ENCODE measurements around the gene PPP1R14D. TPM values are rescaled to one million over a fixed set of nuclear protein-coding genes. Genes with fewer than 3 reads are reported as not detected.

Gene PPP1R14D
- total and polyA plus RNA-seq, 2 experiments from 2014 or later: not detected

GRCh38 chr15:40838756-40839155 is 10.2 kb upstream of the PPP1R14D start:
- no peak for TF ChIP-seq STAT1 (IDR thresholded peaks at IDR 0.05; ENCODE audit: unreplicated experiment)
- Histone ChIP-seq H2AFZ (no peak overlapping the region), H3K4me2 (no peak overlapping the region), H3K36me3 (ENCODE audit: insufficient read depth) (no peaks in the 10 kb centered on the region), H3K79me2 (replicated peaks; ENCODE audit: insufficient read depth) (0 out of 2 replicates have a peak, but pooled peaks cover 3% of the 10 kb centered on the region), H3K4me1 (ENCODE audit: insufficient read depth) (peaks cover 5% of the 10 kb centered on the region; the same call in 1 of the 2 replicates), H3K4me3 (no peak overlapping the region), H4K20me1 (replicated peaks; ENCODE audit: insufficient read depth) (no peaks in the 10 kb centered on the region), H3K27me3 (ENCODE audit: insufficient read depth) (0 out of 2 replicates have a peak, but pooled peaks cover 4% of the 10 kb centered on the region), H3K9me2 (ENCODE audit: insufficient read depth) (no peaks in the 10 kb centered on the region), H3K27ac (ENCODE audit: low read depth) (no peak overlapping the region), H3F3A (replicated peaks; ENCODE audit: low read depth) (peaks cover 7% of the 10 kb centered on the region; the same call in 1 of the 2 replicates)
- Mint-ChIP-seq H3K9me3 (0 out of 3 replicates have a peak, but pooled peaks cover 3% of the 10 kb centered on the region), H3K27ac (no peak overlapping the region), H3K4me3 (no peak overlapping the region), H3K36me3 (ENCODE audit: low read depth) (no peaks in the 10 kb centered on the region), H3K4me1 (peaks cover 8% of the 10 kb centered on the region; the same call in 2 of the 3 replicates), H3K27me3 (ENCODE audit: insufficient read depth, low read depth, poor library complexity) (peaks cover 10% of the 10 kb centered on the region)
- no peak for ATAC-seq
- no peak for DNase-seq (ENCODE audit: low spot score)

GRCh38 chr15:40836020-40836419 is 7.5 kb upstream of the PPP1R14D start:
- Histone ChIP-seq H3K36me3 (ENCODE audit: insufficient read depth) (no peaks in the 10 kb centered on the region), H3K27me3 (ENCODE audit: insufficient read depth) (no peaks in the 10 kb centered on the region), H3K4me3 (no peak overlapping the region), H3K27ac (ENCODE audit: low read depth) (no peak overlapping the region), H3K4me2 (no peak overlapping the region), H3F3A (replicated peaks; ENCODE audit: low read depth) (no peaks in the 10 kb centered on the region), H3K9me2 (ENCODE audit: insufficient read depth) (no peaks in the 10 kb centered on the region), H3K4me1 (ENCODE audit: insufficient read depth) (no peaks in the 10 kb centered on the region), H4K20me1 (replicated peaks; ENCODE audit: insufficient read depth) (no peaks in the 10 kb centered on the region), H2AFZ (no peak overlapping the region), H3K79me2 (replicated peaks; ENCODE audit: insufficient read depth) (no peaks in the 10 kb centered on the region)
- H3K4me1 Mint-ChIP-seq: peaks cover 2% of the 10 kb centered on the region; the same call in 2 of the 3 replicates
- H3K4me3 Mint-ChIP-seq: no peak overlapping the region
- no peak for DNase-seq (ENCODE audit: low spot score)
- H3K36me3 Mint-ChIP-seq (ENCODE audit: low read depth): no peaks in the 10 kb centered on the region; the same call in 2 of the 3 replicates
- no peak for ATAC-seq
- peaks cover under 1% of the 10 kb centered on the region for H3K27me3 Mint-ChIP-seq (ENCODE audit: insufficient read depth, low read depth, poor library complexity)
- TF ChIP-seq JUNB (IDR thresholded peaks at IDR 0.05; ENCODE audit: unreplicated experiment): no peak
- no peak for TF ChIP-seq CREB1 (CRISPR knock-in tag; IDR thresholded peaks at IDR 0.05; ENCODE audit: low read depth)
- TF ChIP-seq STAT1 (IDR thresholded peaks at IDR 0.05; ENCODE audit: unreplicated experiment): no peak
- TF ChIP-seq ZNF114 (CRISPR knock-in tag; IDR thresholded peaks at IDR 0.05): no peak
- TF ChIP-seq ZNF462 (CRISPR knock-in tag; IDR thresholded peaks at IDR 0.05): no peak
- no peak for TF ChIP-seq EZH2 (IDR thresholded peaks at IDR 0.05; ENCODE audit: low read depth, unreplicated experiment)
- no peak for TF ChIP-seq REST (IDR thresholded peaks at IDR 0.05; ENCODE audit: unreplicated experiment)
- no peak for TF ChIP-seq POLR2AphosphoS5 (IDR thresholded peaks at IDR 0.05; ENCODE audit: low read depth)
- no peak overlapping the region; the same call in 1 of the 2 replicates for H3K27ac Mint-ChIP-seq
- H3K9me3 Mint-ChIP-seq: no peaks in the 10 kb centered on the region

All from GM23338 (cell line).